ENCODE measurements around the gene DPAGT1.

- no peak for TF ChIP-seq CTCF (conservative IDR thresholded peaks at IDR 0.05)
- TF ChIP-seq EZH2 (IDR thresholded peaks at IDR 0.05; ENCODE audit: low read depth): no peak
Measured at GRCh38 chr11:119078675-119079420, 22.8 kb downstream of the DPAGT1 start.

All from PC-9 (cell line).